ENCODE results near the gene THADA.
A peak's percentile ranks its signal among the peaks of the same experiment; 100 is the strongest.
"Not testable (repeated sequence)": the region's sequence is repeated elsewhere in the genome, so short reads cannot be mapped to it uniquely, and the experiment has no call there.

The THADA gene

GRCh38 chr2:43537137-43537536, 58.7 kb downstream of the THADA start:
- no peak for DNase-seq

- no peak for DNase-seq
Measured at GRCh38 chr2:43534569-43534968, 61.3 kb downstream of the THADA start.

- not testable (repeated sequence) for DNase-seq
Measured at GRCh38 chr2:43532572-43532971, 63.3 kb downstream of the THADA start.

- no peak for DNase-seq
Measured at GRCh38 chr2:43531251-43531650, 64.6 kb downstream of the THADA start.

- no peak for DNase-seq
Measured at GRCh38 chr2:43526994-43527393, 68.8 kb downstream of the THADA start.

GRCh38 chr2:43525506-43525905, 70.3 kb downstream of the THADA start:
- no peak for DNase-seq

GRCh38 chr2:43524177-43524965, 71.5 kb downstream of the THADA start:
- no peak for DNase-seq

- no peak for DNase-seq
Measured at GRCh38 chr2:43522177-43522576, 73.7 kb downstream of the THADA start.

- DNase-seq, result no peak
Measured at GRCh38 chr2:43521568-43521967, 74.3 kb downstream of the THADA start.

- no peak for DNase-seq
Measured at GRCh38 chr2:43520919-43521318, 74.9 kb downstream of the THADA start.

- DNase-seq, result peak in 1 of 2 experiments; percentile 63
Measured at GRCh38 chr2:43519643-43520221, 76.1 kb downstream of the THADA start.

GRCh38 chr2:43518718-43519117, 77.1 kb downstream of the THADA start:
- no peak for DNase-seq

GRCh38 chr2:43518181-43518580, 77.7 kb downstream of the THADA start:
- peak in 1 of 2 experiments; percentile 16 for DNase-seq

GRCh38 chr2:43515807-43516497, 79.9 kb downstream of the THADA start:
- no peak for DNase-seq

- no peak for DNase-seq
Measured at GRCh38 chr2:43515248-43515647, 80.6 kb downstream of the THADA start.

GRCh38 chr2:43513796-43514195, 82.0 kb downstream of the THADA start:
- DNase-seq, result no peak

- DNase-seq, result no peak
Measured at GRCh38 chr2:43513216-43513615, 82.6 kb downstream of the THADA start.

GRCh38 chr2:43511199-43511598, 84.6 kb downstream of the THADA start:
- no peak for DNase-seq

- DNase-seq, result no peak
Measured at GRCh38 chr2:43509886-43510285, 86.0 kb downstream of the THADA start.

- DNase-seq, result no peak
Measured at GRCh38 chr2:43508209-43508608, 87.6 kb downstream of the THADA start.

GRCh38 chr2:43507137-43507536, 88.7 kb downstream of the THADA start:
- no peak for DNase-seq

- DNase-seq, result no peak
Measured at GRCh38 chr2:43495727-43496126, 100.1 kb downstream of the THADA start.

GRCh38 chr2:43493954-43494353, 101.9 kb downstream of the THADA start:
- no peak for DNase-seq

GRCh38 chr2:43491065-43491639, 104.7 kb downstream of the THADA start:
- DNase-seq, result no peak

Data from NCI-H2081 (cell line).